HG03066 (cell line): ENCODE data around the gene ADAMTS16.
"Not testable (repeated sequence)": the region's sequence is repeated elsewhere in the genome, so short reads cannot be mapped to it uniquely, and the experiment has no call there.

ENCODE experiments used
- ATAC-seq: cut with Tn5 transposase; IDR thresholded peaks from one replicate; pipeline ENCODE4 v1.9.1; 2021; ENCODE audit warnings: low read depth; ENCODE audit not compliant: unreplicated experiment

Gene ADAMTS16, protein sequence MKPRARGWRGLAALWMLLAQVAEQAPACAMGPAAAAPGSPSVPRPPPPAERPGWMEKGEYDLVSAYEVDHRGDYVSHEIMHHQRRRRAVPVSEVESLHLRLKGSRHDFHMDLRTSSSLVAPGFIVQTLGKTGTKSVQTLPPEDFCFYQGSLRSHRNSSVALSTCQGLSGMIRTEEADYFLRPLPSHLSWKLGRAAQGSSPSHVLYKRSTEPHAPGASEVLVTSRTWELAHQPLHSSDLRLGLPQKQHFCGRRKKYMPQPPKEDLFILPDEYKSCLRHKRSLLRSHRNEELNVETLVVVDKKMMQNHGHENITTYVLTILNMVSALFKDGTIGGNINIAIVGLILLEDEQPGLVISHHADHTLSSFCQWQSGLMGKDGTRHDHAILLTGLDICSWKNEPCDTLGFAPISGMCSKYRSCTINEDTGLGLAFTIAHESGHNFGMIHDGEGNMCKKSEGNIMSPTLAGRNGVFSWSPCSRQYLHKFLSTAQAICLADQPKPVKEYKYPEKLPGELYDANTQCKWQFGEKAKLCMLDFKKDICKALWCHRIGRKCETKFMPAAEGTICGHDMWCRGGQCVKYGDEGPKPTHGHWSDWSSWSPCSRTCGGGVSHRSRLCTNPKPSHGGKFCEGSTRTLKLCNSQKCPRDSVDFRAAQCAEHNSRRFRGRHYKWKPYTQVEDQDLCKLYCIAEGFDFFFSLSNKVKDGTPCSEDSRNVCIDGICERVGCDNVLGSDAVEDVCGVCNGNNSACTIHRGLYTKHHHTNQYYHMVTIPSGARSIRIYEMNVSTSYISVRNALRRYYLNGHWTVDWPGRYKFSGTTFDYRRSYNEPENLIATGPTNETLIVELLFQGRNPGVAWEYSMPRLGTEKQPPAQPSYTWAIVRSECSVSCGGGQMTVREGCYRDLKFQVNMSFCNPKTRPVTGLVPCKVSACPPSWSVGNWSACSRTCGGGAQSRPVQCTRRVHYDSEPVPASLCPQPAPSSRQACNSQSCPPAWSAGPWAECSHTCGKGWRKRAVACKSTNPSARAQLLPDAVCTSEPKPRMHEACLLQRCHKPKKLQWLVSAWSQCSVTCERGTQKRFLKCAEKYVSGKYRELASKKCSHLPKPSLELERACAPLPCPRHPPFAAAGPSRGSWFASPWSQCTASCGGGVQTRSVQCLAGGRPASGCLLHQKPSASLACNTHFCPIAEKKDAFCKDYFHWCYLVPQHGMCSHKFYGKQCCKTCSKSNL

DNA sequence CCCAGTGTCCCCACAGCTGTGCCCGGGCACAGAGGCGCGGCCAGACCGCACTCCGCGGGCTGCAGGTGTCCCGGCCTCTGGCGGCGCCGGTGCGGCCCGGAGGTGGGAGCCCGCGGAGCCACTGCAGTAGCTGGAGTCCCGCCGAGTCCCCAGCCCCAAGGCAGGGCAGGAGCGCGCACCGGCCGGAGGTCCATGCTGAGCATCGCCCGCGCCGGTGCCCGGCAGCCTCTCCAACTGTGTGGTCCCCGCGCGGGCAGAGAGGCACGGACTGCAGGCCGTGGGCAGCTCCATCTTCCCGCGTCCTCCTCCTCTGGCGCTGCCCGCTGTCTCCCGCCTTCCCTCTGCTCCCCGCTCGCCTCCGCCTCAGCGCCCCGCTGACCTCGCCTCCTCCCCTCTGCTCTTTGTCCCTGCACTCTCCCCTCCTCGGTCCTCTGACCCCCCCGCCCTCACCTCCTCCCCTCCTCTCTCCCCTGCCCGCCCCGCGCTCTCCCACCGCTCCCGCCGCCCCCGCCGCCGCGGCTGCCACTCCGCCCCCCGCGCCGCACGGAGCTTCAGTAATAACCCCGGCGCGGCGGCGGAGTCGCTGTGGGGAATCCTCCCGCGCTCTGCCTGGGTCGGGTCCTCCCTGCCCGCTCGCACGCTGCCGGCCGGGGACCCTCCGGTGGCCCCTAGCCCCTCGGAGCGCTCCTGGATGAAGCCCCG is at the start of gene ADAMTS16:
Gene ADAMTS16 (plus strand): TSS at position 554 of the 702 bp plus-strand sequence. CDS start 138 bp downstream, at position 692.
- no peak for ATAC-seq

GRCh38 chr5:5092149-5092548 is 48.0 kb upstream of the ADAMTS16 start:
- no peak for ATAC-seq

DNA sequence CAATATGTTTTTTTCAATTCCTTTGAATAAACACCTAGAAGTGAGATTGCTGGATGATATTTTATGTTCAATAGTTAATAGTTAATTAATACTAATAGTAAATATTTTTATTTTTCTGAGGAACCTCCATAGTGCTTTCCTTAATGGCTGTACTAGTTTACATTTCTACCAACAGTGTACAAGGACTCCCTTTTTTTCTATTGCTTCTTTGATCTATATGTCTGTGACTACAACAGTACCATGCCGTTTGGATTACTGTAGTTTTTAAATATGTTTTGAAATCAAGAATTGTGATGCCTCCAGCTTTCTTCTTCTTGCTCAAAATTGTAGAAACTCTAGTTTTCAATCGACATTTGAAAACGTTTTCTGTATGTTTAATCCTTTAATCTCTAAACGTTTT is 39.5 kb upstream of the ADAMTS16 start:
- no peak for ATAC-seq

- ATAC-seq, result no peak
Measured at GRCh38 chr5:5101676-5102075, 38.5 kb upstream of the ADAMTS16 start.

GRCh38 chr5:5103245-5103644 is 36.9 kb upstream of the ADAMTS16 start:
- ATAC-seq, result no peak

DNA sequence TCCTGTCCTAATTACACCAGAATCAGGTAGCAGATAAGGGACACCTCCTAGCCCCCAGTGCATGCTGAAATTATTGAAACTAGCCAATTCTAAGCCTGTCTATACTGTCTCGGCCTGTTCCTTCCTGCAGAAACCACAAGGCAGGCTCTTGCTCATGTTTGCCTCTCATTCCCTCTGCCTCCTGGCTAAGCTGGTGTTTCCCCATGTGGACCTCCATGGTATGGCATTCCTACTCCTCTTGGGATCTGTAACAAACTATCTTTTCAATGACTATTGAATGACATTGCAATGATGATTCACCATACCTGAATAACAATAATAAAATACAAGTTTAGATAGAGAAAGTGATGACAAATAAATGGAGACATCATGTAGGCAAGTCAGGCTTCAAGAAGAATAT is 35.6 kb upstream of the ADAMTS16 start:
- no peak for ATAC-seq

DNA sequence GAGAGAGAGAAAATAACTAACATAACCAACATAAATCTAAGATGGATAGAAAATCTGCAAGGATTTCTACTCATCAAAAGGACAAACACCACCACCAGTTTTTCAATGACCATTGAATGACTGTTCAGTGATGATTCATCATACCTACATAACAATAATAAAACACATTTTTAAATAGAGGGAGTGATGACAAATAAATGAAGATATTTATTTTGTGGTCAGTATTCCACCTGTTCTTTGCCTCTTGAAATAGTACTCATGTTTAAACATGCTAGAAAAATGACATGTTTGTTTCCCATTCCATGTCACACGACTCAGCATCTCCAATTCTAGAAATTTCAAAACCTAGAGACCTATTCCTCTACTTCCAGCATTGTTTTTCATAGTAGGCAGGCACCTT is 34.6 kb upstream of the ADAMTS16 start:
- no peak for ATAC-seq

- ATAC-seq, result no peak
Measured at GRCh38 chr5:5116956-5117355, 23.2 kb upstream of the ADAMTS16 start.

GRCh38 chr5:5122776-5123175 is 17.4 kb upstream of the ADAMTS16 start:
- no peak for ATAC-seq

DNA sequence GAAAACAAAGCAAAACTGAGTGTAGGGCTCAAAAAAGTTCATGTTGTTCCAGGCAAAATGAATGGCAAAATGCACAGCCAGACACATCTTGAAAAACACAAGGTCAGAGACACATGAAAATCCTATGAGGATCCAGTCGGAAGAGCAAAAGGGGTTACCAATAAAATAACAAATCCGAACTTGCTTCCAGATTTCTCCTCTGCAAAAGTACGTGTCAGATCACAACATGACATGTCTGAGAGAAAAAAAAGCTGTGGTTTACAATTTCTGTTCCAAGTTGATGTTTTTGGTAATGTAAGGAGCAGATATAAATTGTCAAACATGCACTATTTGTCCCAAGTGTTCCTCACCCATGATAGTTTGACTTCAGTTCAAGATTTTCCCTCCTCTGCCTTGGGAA is 15.9 kb upstream of the ADAMTS16 start:
- ATAC-seq, result no peak

- ATAC-seq, result no peak
Measured at GRCh38 chr5:5126444-5126843, 13.7 kb upstream of the ADAMTS16 start.

- no peak for ATAC-seq
Measured at GRCh38 chr5:5128766-5129165, 11.4 kb upstream of the ADAMTS16 start.

- no peak for ATAC-seq
Measured at GRCh38 chr5:5132234-5132633, 7.9 kb upstream of the ADAMTS16 start.

- ATAC-seq, result no peak
Measured at GRCh38 chr5:5132693-5133295, 7.3 kb upstream of the ADAMTS16 start.

GRCh38 chr5:5134107-5134506 is 6.0 kb upstream of the ADAMTS16 start:
- no peak for ATAC-seq

DNA sequence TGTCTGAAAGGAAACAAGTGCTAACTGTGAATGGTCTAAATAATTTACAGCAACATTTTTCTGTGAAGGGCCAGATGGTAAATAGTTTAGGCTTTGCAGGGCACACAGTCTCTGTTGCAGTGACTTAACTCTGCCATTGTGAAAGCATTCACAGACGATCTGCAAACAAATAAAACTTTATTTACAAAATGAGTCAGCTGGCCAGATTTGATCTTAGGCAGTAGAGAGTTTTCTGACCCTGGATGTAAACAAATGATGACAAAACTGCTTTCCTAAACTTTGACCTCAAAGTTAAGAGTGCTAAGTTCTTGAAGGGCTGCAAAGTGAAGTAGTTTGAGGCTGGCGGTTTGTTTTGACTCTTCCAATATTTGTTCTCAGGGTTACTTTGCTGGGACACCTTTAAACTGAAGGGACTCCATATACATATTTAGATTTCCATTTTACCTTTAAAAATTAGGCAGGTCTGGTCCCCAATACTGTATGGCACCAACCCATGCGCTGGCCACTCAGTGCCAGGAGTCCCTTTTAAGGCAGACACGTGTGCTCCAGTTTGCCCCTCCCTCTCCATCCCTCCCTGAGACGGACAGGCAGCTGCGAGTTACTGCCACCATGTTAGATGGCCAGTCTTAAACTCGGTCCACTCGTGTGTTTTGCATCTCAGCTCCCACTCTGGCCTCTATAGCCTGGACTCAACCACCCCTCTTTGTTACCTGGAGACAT is 4.0 kb upstream of the ADAMTS16 start:
- no peak for ATAC-seq

- ATAC-seq, result not testable (repeated sequence)
Measured at GRCh38 chr5:5137851-5138250, 2.3 kb upstream of the ADAMTS16 start.

- no peak for ATAC-seq
Measured at GRCh38 chr5:5139336-5139776, 774 bp upstream of the ADAMTS16 start.
